ENCODE measurements around the gene ACKR3. TPM values are rescaled to one million over a fixed set of nuclear protein-coding genes. Genes with fewer than 3 reads are reported as not detected.

ACKR3 gene
- polyA plus RNA-seq, 2 of the 4 experiments (the other 2 are of a cell fraction) = 21.3 to 33.2 TPM

- H3K4me2 ChIP-seq = no peak overlapping the region
- no peak overlapping the region for H3K4me3 ChIP-seq
- ChIA-PET CTCF (no interaction called here), POLR2A (interaction anchor here (0.6 kb wide), 1 partner anchor 162 kb away, joined by 3 read pairs; no protein-coding TSS in a partner anchor)
- no peak for TF ChIP-seq FOSB (CRISPR knock-in tag; IDR thresholded peaks at IDR 0.05)
- TF ChIP-seq ATOH8 (CRISPR knock-in tag; IDR thresholded peaks at IDR 0.05; ENCODE audit: low read depth) = no peak
- no peak for TF ChIP-seq MAZ (IDR thresholded peaks at IDR 0.05; ENCODE audit: borderline replicate concordance, low read depth, low read length)
- no peak for TF ChIP-seq CTCF (IDR thresholded peaks at IDR 0.05)
- no peak for TF ChIP-seq SREBF2 (IDR thresholded peaks at IDR 0.05)
- TF ChIP-seq RFX5 (IDR thresholded peaks at IDR 0.05) = no peak
- TF ChIP-seq JUN (IDR thresholded peaks at IDR 0.05) = no peak
- no peak for TF ChIP-seq RARB (CRISPR knock-in tag; IDR thresholded peaks at IDR 0.05)
- no peak for TF ChIP-seq HOXB5 (CRISPR knock-in tag; IDR thresholded peaks at IDR 0.05)
- TF ChIP-seq MAFK (IDR thresholded peaks at IDR 0.05; ENCODE audit: partially characterized antibody) = no peak
- no peak for TF ChIP-seq RNF2 (IDR thresholded peaks at IDR 0.05; ENCODE audit: borderline replicate concordance, low read depth)
- TF ChIP-seq ESRRA (IDR thresholded peaks at IDR 0.05; ENCODE audit: borderline replicate concordance, low read length) = no peak
- no peak for TF ChIP-seq FOSL2 (IDR thresholded peaks at IDR 0.05)
- no peak for TF ChIP-seq FOSL2 (CRISPR knock-in tag; IDR thresholded peaks at IDR 0.05)
- FAIRE-seq (no peak), ATAC-seq (no peak; a peak in 2 of 6 replicates), DNase-seq (ENCODE audit: low read depth in 1 of 2, low spot score in 1 of 2) (peak in 1 of 2 experiments; percentile 11)
- H3K9me3 ChIP-seq = no peaks in the 10 kb centered on the region
- no peak overlapping the region; a peak in 1 of 6 replicates for H3K27ac ChIP-seq
- H3K4me1 ChIP-seq = no peaks in the 10 kb centered on the region
- 44% methylated on average over 6 of the region's 9 CpGs for WGBS (ENCODE audit: missing lambda C conversion rate)
Observed at GRCh38 chr2:236607471-236608187, 38.0 kb downstream of the ACKR3 start.

- Histone ChIP-seq H3K9me3 (no peaks in the 10 kb centered on the region), H3K27ac (no peak overlapping the region), H3K4me1 (no peaks in the 10 kb centered on the region), H3K4me3 (no peak overlapping the region), H3K4me2 (no peak overlapping the region)
- CTCF ChIA-PET = interaction anchor here (0.8 kb wide), 1 partner anchor 11 kb away, joined by 3 read pairs; no protein-coding TSS in a partner anchor
- WGBS (ENCODE audit: missing lambda C conversion rate) = 42% methylated on average over 3 of the region's 3 CpGs
- ATAC-seq (no peak), FAIRE-seq (no peak), DNase-seq (ENCODE audit: low read depth in 1 of 2, low spot score in 1 of 2) (no peak)
- POLR2A ChIA-PET = no interaction called here
- TF ChIP-seq KDM1A (IDR thresholded peaks at IDR 0.05; ENCODE audit: low read depth) (no peak), NR3C1 (IDR thresholded peaks at IDR 0.05) (no peak), MAFK (IDR thresholded peaks at IDR 0.05; ENCODE audit: partially characterized antibody) (no peak), ATOH8 (CRISPR knock-in tag; IDR thresholded peaks at IDR 0.05; ENCODE audit: low read depth) (no peak), ELK1 (IDR thresholded peaks at IDR 0.05; ENCODE audit: low read depth, low read length) (no peak), RFX5 (IDR thresholded peaks at IDR 0.05) (no peak), HOXA7 (CRISPR knock-in tag; IDR thresholded peaks at IDR 0.05) (no peak), RNF2 (IDR thresholded peaks at IDR 0.05; ENCODE audit: borderline replicate concordance, low read depth) (no peak), BCL3 (IDR thresholded peaks at IDR 0.05) (no peak), FOSL2 (IDR thresholded peaks at IDR 0.05) (no peak), FOSL2 (CRISPR knock-in tag; IDR thresholded peaks at IDR 0.05) (no peak), RCOR1 (IDR thresholded peaks at IDR 0.05; ENCODE audit: low read depth, low read length) (no peak), NPAS2 (CRISPR knock-in tag; IDR thresholded peaks at IDR 0.05; ENCODE audit: borderline replicate concordance) (no peak), CBX2 (IDR thresholded peaks at IDR 0.05; ENCODE audit: borderline replicate concordance, low read depth) (no peak), RAD21 (conservative IDR thresholded peaks at IDR 0.05 in 1 of 2, IDR thresholded peaks at IDR 0.05 in 1 of 2) (no peak), POLR2AphosphoS2 (conservative IDR thresholded peaks at IDR 0.05; ENCODE audit: low read length) (no peak), CHD4 (IDR thresholded peaks at IDR 0.05; ENCODE audit: borderline replicate concordance) (no peak), JUNB (IDR thresholded peaks at IDR 0.05) (no peak)
Observed at GRCh38 chr2:236608188-236608525, 38.5 kb downstream of the ACKR3 start.
